Choroid plexus epithelial cell (primary cell): ENCODE data around the gene OR14C36.
"Not testable (repeated sequence)": the region's sequence is repeated elsewhere in the genome, so short reads cannot be mapped to it uniquely, and the experiment has no call there.

Source experiments
- DNase-seq: peaks from one replicate; pipeline ENCODE4 v3.0.0-alpha.2; 2010; ENCODE audit warnings: low read depth
- H3K4me3 ChIP-seq: 2 replicates; pipeline ENCODE4 v1.5.1; 2011; ENCODE audit warnings: low read depth, mild to moderate bottlenecking, control low read depth, low read length, moderate library complexity
- TF ChIP-seq, protein P1 (sequence below): conservative IDR thresholded peaks from 2 replicates; pipeline ENCODE4 v1.5.1; 2011; ENCODE audit warnings: low read depth, mild to moderate bottlenecking, control low read depth, inconsistent platforms, low read length, moderate library complexity

OR14C36 gene, protein sequence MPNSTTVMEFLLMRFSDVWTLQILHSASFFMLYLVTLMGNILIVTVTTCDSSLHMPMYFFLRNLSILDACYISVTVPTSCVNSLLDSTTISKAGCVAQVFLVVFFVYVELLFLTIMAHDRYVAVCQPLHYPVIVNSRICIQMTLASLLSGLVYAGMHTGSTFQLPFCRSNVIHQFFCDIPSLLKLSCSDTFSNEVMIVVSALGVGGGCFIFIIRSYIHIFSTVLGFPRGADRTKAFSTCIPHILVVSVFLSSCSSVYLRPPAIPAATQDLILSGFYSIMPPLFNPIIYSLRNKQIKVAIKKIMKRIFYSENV

DNA sequence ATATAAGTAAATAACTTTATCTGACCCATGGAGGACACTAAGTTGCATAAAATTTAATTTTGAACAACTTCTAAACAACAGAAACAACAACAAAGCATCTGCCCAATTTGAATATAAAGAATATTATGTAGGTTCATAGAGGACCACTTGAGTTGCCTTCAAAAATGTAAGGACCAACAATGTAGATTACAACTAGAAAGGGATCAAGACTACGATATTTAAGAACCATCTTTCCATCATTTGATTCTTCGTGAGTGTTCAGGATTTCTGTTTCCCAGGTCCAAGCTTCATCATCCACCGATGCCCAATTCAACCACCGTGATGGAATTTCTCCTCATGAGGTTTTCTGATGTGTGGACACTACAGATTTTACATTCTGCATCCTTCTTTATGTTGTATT, at the start of gene OR14C36:
Gene OR14C36 (plus strand): TSS at position 301 of the 400 bp plus-strand sequence. CDS start 0 bp downstream, at position 301.
- DNase-seq, result no peak
- TF ChIP-seq, protein P1, sequence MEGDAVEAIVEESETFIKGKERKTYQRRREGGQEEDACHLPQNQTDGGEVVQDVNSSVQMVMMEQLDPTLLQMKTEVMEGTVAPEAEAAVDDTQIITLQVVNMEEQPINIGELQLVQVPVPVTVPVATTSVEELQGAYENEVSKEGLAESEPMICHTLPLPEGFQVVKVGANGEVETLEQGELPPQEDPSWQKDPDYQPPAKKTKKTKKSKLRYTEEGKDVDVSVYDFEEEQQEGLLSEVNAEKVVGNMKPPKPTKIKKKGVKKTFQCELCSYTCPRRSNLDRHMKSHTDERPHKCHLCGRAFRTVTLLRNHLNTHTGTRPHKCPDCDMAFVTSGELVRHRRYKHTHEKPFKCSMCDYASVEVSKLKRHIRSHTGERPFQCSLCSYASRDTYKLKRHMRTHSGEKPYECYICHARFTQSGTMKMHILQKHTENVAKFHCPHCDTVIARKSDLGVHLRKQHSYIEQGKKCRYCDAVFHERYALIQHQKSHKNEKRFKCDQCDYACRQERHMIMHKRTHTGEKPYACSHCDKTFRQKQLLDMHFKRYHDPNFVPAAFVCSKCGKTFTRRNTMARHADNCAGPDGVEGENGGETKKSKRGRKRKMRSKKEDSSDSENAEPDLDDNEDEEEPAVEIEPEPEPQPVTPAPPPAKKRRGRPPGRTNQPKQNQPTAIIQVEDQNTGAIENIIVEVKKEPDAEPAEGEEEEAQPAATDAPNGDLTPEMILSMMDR, result no peak
- H3K4me3 ChIP-seq, result no peak within 1 kb of the TSS

DNA sequence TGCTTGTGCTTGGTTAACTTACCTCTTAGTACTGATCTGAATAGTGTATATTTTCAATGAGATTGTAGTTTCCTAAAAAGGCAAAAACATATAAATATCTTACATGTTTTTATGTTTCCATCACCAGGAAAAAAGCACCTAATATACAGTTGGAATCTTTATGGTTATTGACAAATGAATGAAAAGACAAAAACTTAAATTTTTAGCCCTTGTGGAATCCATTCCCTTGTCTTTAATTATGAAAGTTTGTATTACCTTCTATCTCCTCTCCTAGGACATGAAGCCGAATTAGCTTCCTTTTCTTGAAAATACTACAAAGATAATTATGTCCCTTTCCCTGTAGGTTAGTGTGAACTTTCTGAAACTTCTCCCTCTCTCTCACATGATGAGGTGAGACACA, 45.3 kb upstream of the OR14C36 start, which contains the start of gene OR2T12:
Gene OR2T12 (minus strand): TSS at position 101 of the 400 bp plus-strand sequence. CDS start 7,846 bp downstream, outside the sequence.
- TF ChIP-seq, protein P1, result no peak
- DNase-seq, result no peak
- no peak within 1 kb of the TSS for H3K4me3 ChIP-seq

DNA sequence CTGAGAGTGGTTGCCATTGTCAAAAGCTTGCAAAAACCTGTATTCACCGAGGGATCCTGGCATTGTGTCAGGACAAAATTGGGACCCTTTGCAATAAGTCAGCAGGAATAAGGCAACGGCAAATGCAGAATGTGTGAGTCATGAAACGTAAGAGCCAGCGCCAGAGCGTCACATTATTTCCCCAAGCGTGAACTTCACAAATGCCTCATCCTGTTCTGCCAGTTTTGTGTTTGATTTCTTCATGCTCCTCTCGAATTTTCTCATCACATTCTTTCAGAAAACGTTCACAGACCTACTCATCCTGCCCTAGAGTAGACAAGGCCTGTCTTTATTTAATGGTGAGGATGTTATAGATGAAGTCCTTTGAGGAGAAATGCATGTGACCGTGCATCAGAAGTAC, 42.9 kb upstream of the OR14C36 start:
- DNase-seq, H3K4me3 ChIP-seq: not testable (repeated sequence)

DNA sequence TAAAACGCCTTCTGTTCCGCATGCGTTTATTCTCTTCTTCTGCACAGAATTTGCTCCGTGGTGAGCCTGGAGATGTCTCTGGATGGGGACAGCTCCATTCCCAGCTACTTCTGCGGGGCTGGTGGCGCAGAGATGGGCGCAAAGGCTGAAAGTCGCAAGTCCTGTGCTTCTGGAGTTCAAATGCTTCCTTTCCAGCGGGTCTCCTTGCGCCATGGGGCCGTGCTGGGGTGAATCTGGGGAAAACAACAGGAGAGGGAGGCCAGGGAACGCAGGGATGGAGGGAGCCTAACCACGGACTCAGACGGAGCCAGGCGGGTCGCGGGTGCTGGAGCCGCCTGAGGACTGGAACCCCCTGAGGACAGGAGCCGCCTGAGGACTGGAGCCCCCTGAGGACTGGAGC, 42.5 kb upstream of the OR14C36 start:
- H3K4me3 ChIP-seq, result no peak overlapping the region
- DNase-seq, result no peak
- TF ChIP-seq, protein P1, result no peak

DNA sequence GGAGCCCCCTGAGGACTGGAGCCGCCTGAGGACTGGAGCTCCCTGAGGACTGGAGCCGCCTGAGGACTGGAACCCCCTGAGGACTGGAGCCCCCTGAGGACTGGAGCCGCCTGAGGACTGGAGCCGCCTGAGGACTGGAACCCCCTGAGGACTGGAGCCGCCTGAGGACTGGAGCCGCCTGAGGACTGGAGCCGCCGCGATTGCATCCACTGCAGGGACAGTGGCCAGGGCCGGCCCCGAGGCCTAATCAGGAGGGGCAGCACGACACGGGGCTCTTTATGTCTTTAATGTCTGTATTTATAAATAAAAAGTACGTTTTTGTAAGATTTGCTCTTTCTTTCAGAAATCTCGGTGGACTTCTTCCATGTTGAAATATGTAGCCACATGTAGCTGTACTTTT, 41.8 kb upstream of the OR14C36 start:
- not testable (repeated sequence) for H3K4me3 ChIP-seq, DNase-seq

DNA sequence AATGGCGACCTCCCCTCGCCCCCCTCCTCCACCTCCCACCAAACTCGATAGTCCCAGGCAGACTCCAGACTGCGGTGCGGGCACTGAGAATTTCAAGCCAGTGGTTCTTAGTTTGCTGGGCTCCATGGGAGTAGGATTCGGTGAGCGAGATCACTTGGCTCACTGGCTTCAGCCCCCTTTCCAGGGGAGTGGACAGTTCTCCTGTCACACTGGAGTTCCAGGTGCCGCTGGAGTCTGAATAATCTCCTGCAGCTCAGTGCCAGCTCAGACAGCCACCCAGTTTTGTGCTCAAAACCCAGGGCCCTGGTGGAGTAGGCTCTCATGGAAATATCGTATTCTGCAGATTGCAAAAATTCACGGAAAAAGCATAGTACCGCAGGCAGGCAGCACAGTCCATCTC, 31.8 kb upstream of the OR14C36 start:
- no peak overlapping the region for H3K4me3 ChIP-seq
- TF ChIP-seq, protein P1, result no peak
- no peak for DNase-seq

DNA sequence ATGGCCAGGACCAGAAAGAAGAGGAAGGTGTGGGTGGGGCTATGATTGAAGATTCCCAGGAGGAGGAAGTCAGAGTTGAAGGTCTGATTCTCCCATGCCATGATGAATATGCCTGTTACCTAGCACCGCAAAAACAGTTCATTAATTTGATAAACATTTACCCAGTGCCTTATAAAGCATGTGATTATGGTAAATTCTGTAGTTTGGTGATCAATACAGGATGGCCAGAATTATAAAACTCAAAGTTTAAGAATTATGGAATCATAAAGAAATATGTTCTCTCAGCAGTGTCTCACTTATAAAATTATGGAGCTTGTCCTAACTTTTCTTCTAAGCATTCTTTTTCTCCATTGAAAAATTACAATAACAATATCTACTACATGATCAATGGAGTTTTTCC, 24.1 kb upstream of the OR14C36 start, which contains the start of gene OR2M7:
Gene OR2M7 (minus strand): TSS at position 101 of the 400 bp plus-strand sequence. CDS start 0 bp downstream, at position 101.
- DNase-seq, result no peak
- TF ChIP-seq, protein P1, result no peak
- H3K4me3 ChIP-seq, result no peak within 1 kb of the TSS

DNA sequence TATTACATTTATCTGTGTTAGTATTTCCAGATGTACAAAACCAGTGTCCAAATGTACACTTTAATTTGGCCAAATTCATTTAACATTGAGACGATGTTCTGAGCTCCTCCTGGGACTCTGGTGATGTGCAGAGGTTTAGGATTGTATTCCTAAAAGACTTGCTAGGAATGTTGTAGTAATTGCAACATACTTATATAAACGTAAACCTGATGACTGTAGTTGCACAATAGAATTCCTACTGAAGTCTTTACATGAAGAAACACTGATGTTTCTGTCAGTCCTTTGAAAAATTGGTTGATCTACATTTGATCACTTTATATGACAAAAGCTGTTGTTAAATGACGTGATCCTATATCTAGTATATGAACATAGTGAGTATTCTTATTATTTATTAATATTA, 5.1 kb upstream of the OR14C36 start:
- TF ChIP-seq, protein P1, result no peak
- DNase-seq, result no peak
- H3K4me3 ChIP-seq, result no peak overlapping the region
